Testis (tissue), 2 donors: ENCODE measurements around the gene PTPN3.

Source experiments
- POLR2A ChIP-seq: fragments of 450-650 bp; IDR thresholded peaks from one replicate; pipeline ENCODE4 v1.6.1; 2017; ENCODE audit warnings: antibody characterized with exemption, mild to moderate bottlenecking, moderate library complexity
- TF ChIP-seq, protein P1 (sequence below), 3 experiments: fragments of 450-650 bp in 2 of 3; fragments of 200-600 bp in 1 of 3; sonication (generic) in 1 of 3; IDR thresholded peaks; one replicate each; pipeline ENCODE4 v1.5.1; 2016 to 2019; ENCODE audit warnings: antibody characterized with exemption in 3 of 3, mild to moderate bottlenecking in 2 of 3, moderate library complexity in 1 of 3

DNA sequence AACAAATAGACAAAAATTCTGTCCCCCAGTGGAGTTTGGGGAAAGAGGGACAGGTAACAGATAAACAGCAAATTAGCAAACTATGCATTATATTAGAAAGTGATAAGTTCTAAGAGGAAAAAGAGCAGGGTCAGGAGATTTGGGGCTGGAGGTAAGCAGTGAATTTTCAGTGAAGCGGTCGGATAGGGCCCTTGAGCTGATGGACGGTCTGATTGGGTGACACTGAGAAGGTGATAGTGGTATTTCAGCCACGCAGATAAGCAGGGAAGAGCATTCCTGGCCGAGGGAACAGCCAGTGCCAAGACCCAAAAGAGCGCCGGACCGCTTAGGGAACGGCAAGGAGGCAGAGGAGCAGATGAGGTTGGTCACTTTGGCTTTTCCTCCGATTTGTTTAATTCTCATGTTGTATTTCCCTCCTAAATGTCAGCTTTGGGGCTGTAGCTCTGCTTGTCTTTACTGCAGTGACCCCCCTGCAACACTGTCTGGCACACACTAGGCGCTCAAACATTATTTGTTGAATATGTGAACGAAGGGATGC is 1.1 kb upstream of the PTPN3 start:
- TF ChIP-seq, protein P1, sequence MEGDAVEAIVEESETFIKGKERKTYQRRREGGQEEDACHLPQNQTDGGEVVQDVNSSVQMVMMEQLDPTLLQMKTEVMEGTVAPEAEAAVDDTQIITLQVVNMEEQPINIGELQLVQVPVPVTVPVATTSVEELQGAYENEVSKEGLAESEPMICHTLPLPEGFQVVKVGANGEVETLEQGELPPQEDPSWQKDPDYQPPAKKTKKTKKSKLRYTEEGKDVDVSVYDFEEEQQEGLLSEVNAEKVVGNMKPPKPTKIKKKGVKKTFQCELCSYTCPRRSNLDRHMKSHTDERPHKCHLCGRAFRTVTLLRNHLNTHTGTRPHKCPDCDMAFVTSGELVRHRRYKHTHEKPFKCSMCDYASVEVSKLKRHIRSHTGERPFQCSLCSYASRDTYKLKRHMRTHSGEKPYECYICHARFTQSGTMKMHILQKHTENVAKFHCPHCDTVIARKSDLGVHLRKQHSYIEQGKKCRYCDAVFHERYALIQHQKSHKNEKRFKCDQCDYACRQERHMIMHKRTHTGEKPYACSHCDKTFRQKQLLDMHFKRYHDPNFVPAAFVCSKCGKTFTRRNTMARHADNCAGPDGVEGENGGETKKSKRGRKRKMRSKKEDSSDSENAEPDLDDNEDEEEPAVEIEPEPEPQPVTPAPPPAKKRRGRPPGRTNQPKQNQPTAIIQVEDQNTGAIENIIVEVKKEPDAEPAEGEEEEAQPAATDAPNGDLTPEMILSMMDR (IDR thresholded peaks at IDR 0.05): no peak
- TF ChIP-seq POLR2A: no peak
